IMR-90 (cell line): Measurements from ENCODE around the gene C3orf22. TPM values are rescaled to one million over a fixed set of nuclear protein-coding genes. Genes with fewer than 3 reads are reported as not detected.

ENCODE experiments used
- ATAC-seq: fragments of 200-7000 bp; cut with Tn5 transposase; 2 replicates; pipeline ENCODE4 v1.9.1; 2020; ENCODE audit warnings: low read depth, mild to moderate bottlenecking, moderate library complexity
- BruUV-seq: library from RNA; stranded (reverse); fragments of 400-500 nt; replicated peaks from 2 replicates; lab custom pipeline; 2021; lab: Mats Ljungman, UMichigan
- CTCF ChIA-PET: fragments of 300-600 bp; formaldehyde crosslinking; extraction: SDS; loops from one replicate; lab custom pipeline; 2021; ENCODE audit warnings: antibody characterized with exemption; lab: Yijun Ruan, JAX
- POLR2A ChIA-PET: fragments of 300-600 bp; sonication (Branson Sonifier 250); formaldehyde crosslinking; loops from one replicate; lab custom pipeline; 2022; ENCODE audit warnings: antibody characterized with exemption; ENCODE audit not compliant: unreplicated experiment; lab: Charles Lee
- DNase-seq: peaks from one replicate; pipeline ENCODE4 v3.0.0; 2013
- H2AFZ ChIP-seq: replicated peaks from 2 replicates; pipeline ENCODE3; 2013; ENCODE audit warnings: low read length, mild to moderate bottlenecking; ENCODE audit not compliant: poor library complexity
- H2AK5ac ChIP-seq: 2 replicates; pipeline ENCODE4 v1.6.1; 2013; ENCODE audit warnings: low read depth, low read length, inconsistent platforms
- H2AK9ac ChIP-seq: replicated peaks from 2 replicates; pipeline ENCODE3; 2013; ENCODE audit warnings: mild to moderate bottlenecking, low read depth, low read length, moderate library complexity; ENCODE audit not compliant: poor library complexity
- H2BK120ac ChIP-seq: 2 replicates; pipeline ENCODE4 v1.6.1; 2013; ENCODE audit warnings: low read depth, low read length, inconsistent platforms
- H2BK15ac ChIP-seq: 3 replicates; pipeline ENCODE4 v1.6.1; 2013; ENCODE audit warnings: low read depth, low read length, inconsistent platforms
- H2BK20ac ChIP-seq: 2 replicates; pipeline ENCODE4 v1.6.1; 2013; ENCODE audit warnings: low read depth, mild to moderate bottlenecking, inconsistent platforms, low read length, moderate library complexity
- H2BK5ac ChIP-seq: 2 replicates; pipeline ENCODE4 v1.6.1; 2013; ENCODE audit warnings: mild to moderate bottlenecking, low read depth, low read length, inconsistent platforms; ENCODE audit not compliant: poor library complexity, severe bottlenecking
- H3K14ac ChIP-seq: replicated peaks from 2 replicates; pipeline ENCODE4 v1.6.1; 2013; ENCODE audit warnings: low read depth, low read length, inconsistent platforms
- H3K18ac ChIP-seq: 2 replicates; pipeline ENCODE4 v1.6.1; 2013; ENCODE audit warnings: low read depth, low read length, control low read depth
- H3K23ac ChIP-seq: 2 replicates; pipeline ENCODE4 v1.6.1; 2013; ENCODE audit warnings: low read depth, low read length, inconsistent platforms
- H3K27ac ChIP-seq: 2 replicates; pipeline ENCODE4 v1.5.1; 2013; ENCODE audit warnings: mild to moderate bottlenecking, control low read depth, low read length; ENCODE audit not compliant: insufficient read depth
- H3K27me3 ChIP-seq: 2 replicates; pipeline ENCODE4 v1.6.1; 2013; ENCODE audit warnings: low read length; ENCODE audit not compliant: control insufficient read depth, insufficient read depth
- H3K36me3 ChIP-seq: 2 replicates; pipeline ENCODE4 v1.6.1; 2013; ENCODE audit warnings: low read length, mixed read lengths; ENCODE audit not compliant: control insufficient read depth, insufficient read depth
- H3K4ac ChIP-seq: 2 replicates; pipeline ENCODE4 v1.6.1; 2013; ENCODE audit warnings: low read depth, low read length, inconsistent platforms
- H3K4me1 ChIP-seq: 2 replicates; pipeline ENCODE4 v1.6.1; 2013; ENCODE audit warnings: low read length, mixed read lengths; ENCODE audit not compliant: control insufficient read depth, insufficient read depth
- H3K4me2 ChIP-seq: 2 replicates; pipeline ENCODE4 v1.6.1; 2013; ENCODE audit warnings: low read depth, mild to moderate bottlenecking, control low read depth, low read length, moderate library complexity
- H3K4me3 ChIP-seq: 2 replicates; pipeline ENCODE4 v1.5.1; 2013; ENCODE audit warnings: low read depth, mild to moderate bottlenecking, control low read depth, low read length, moderate library complexity; ENCODE audit not compliant: insufficient read depth
- H3K56ac ChIP-seq: 2 replicates; pipeline ENCODE4 v1.6.1; 2013; ENCODE audit warnings: low read length, inconsistent platforms; ENCODE audit not compliant: insufficient read depth; ENCODE audit errors: extremely low read depth
- H3K79me1 ChIP-seq, 2 experiments: 2 replicates each; pipeline ENCODE4 v1.6.1; 2013; ENCODE audit warnings: low read length in 2 of 2, inconsistent platforms in 1 of 2, low read depth in 1 of 2
- H3K9ac ChIP-seq: 2 replicates; pipeline ENCODE4 v1.6.1; 2013; ENCODE audit warnings: low read depth, low read length, control low read depth
- H3K9me1 ChIP-seq: 2 replicates; pipeline ENCODE4 v1.6.1; 2013; ENCODE audit warnings: low read length, inconsistent platforms; ENCODE audit not compliant: insufficient read depth
- H3K9me3 ChIP-seq: 2 replicates; pipeline ENCODE4 v1.6.1; 2013; ENCODE audit warnings: low read length; ENCODE audit not compliant: control insufficient read depth, insufficient read depth
- H4K20me1 ChIP-seq: 2 replicates; pipeline ENCODE4 v1.6.1; 2013; ENCODE audit warnings: low read length, inconsistent platforms; ENCODE audit not compliant: insufficient read depth
- H4K5ac ChIP-seq: 2 replicates; pipeline ENCODE4 v1.6.1; 2013; ENCODE audit warnings: mild to moderate bottlenecking, low read depth, low read length, control low read depth
- H4K8ac ChIP-seq, 2 experiments: 2 replicates each; pipeline ENCODE4 v1.6.1; 2013; ENCODE audit warnings: low read depth in 2 of 2, low read length in 2 of 2, control low read depth in 1 of 2, inconsistent platforms in 1 of 2
- H4K91ac ChIP-seq: 2 replicates; pipeline ENCODE4 v1.6.1; 2013; ENCODE audit warnings: low read depth, low read length, inconsistent platforms; ENCODE audit not compliant: insufficient read depth
- BHLHE40 ChIP-seq: fragments of 150-350 bp; IDR thresholded peaks from 2 replicates; pipeline ENCODE4 v1.6.1; 2016; ENCODE audit warnings: mild to moderate bottlenecking, low read depth, low read length
- CEBPB ChIP-seq: IDR thresholded peaks from 2 replicates; pipeline ENCODE4 v1.6.1; 2012; ENCODE audit warnings: low read depth, low read length, improper control_type of control experiment
- CHD1 ChIP-seq: IDR thresholded peaks from 2 replicates; pipeline ENCODE4 v1.6.1; 2012; ENCODE audit warnings: low read depth, low read length, improper control_type of control experiment
- CTCF ChIP-seq: conservative IDR thresholded peaks from 2 replicates; pipeline ENCODE4 v1.5.1; 2012; ENCODE audit warnings: mild to moderate bottlenecking, low read depth, low read length, improper control_type of control experiment
- FOS ChIP-seq: fragments of 150-350 bp; IDR thresholded peaks from 2 replicates; pipeline ENCODE4 v1.6.1; 2016; ENCODE audit warnings: low read depth, low read length
- MAFK ChIP-seq: IDR thresholded peaks from 2 replicates; pipeline ENCODE4 v1.6.1; 2012; ENCODE audit warnings: low read depth, low read length, improper control_type of control experiment
- MAZ ChIP-seq: IDR thresholded peaks from 2 replicates; pipeline ENCODE4 v1.6.1; 2012; ENCODE audit warnings: low read depth, mild to moderate bottlenecking, low read length, improper control_type of control experiment, moderate library complexity, borderline replicate concordance
- MXI1 ChIP-seq: IDR thresholded peaks from 2 replicates; pipeline ENCODE4 v1.6.1; 2012; ENCODE audit warnings: low read depth, mild to moderate bottlenecking, low read length, moderate library complexity, borderline replicate concordance
- NFE2L2 ChIP-seq: fragments of 150-350 bp; IDR thresholded peaks from 2 replicates; pipeline ENCODE4 v1.6.1; 2016; ENCODE audit warnings: low read depth, mild to moderate bottlenecking, low read length
- POLR2A ChIP-seq: IDR thresholded peaks from 2 replicates; pipeline ENCODE4 v1.6.1; 2012; ENCODE audit warnings: mild to moderate bottlenecking, low read depth, low read length
- RAD21 ChIP-seq: IDR thresholded peaks from 2 replicates; pipeline ENCODE4 v1.6.1; 2012; ENCODE audit warnings: low read length, improper control_type of control experiment
- RCOR1 ChIP-seq: IDR thresholded peaks from 2 replicates; pipeline ENCODE4 v1.6.1; 2012; ENCODE audit warnings: mild to moderate bottlenecking, low read length, improper control_type of control experiment; ENCODE audit not compliant: insufficient replicate concordance
- RFX5 ChIP-seq: IDR thresholded peaks from 2 replicates; pipeline ENCODE4 v1.8.0; 2012; ENCODE audit warnings: low read depth, mild to moderate bottlenecking, low read length, moderate library complexity
- SMC3 ChIP-seq: fragments of 150-350 bp; IDR thresholded peaks from 2 replicates; pipeline ENCODE4 v1.6.1; 2016; ENCODE audit warnings: low read depth, mild to moderate bottlenecking, antibody characterized with exemption, low read length, moderate library complexity
- USF2 ChIP-seq: fragments of 150-350 bp; IDR thresholded peaks from 2 replicates; pipeline ENCODE4 v1.6.1; 2017; ENCODE audit warnings: mild to moderate bottlenecking, antibody characterized with exemption, low read length, low read depth
- WGBS, 2 experiments: methylation state at CpG; one replicate each; pipeline versions ENCODE4 v1.1.5 to v1.1.7; 2013; ENCODE audit warnings: missing lambda C conversion rate in 2 of 2; ENCODE audit not compliant: insufficient read length in 1 of 2; ENCODE audit errors: extremely low coverage in 2 of 2; 5-methylcytosine and 5-hydroxymethylcytosine counted together
- dilution Hi-C: fragments of 300-500 bp; cut with HindIII; formaldehyde crosslinking; loops from one replicate; pipeline ENCODE4 v1.14.3; 2018; ENCODE audit warnings: low sequenced_read_pairs; ENCODE audit not compliant: unreplicated experiment
- in situ Hi-C: fragments of 300-500 bp; cut with MboI; formaldehyde crosslinking; loops from 3 replicates; pipeline ENCODE4 v1.14.3; 2019; ENCODE audit warnings: low sequenced_read_pairs, inconsistent platforms, mixed read lengths
- intact Hi-C: fragments of 100-400 bp; cut with micrococcal nuclease; formaldehyde crosslinking; loops from 2 replicates; pipeline ENCODE4 v1.10.0; 2022
- polyA plus RNA-seq, 3 experiments: library from polyadenylated mRNA; depleted of rRNA; stranded (reverse); fragments of >200 nt; gene quantifications; 2 replicates each; pipeline ENCODE4 v1.2.3, GENCODE V29; 2012; ENCODE audit warnings: low replicate concordance in 1 of 3
- total RNA-seq: library from RNA; depleted of rRNA; stranded (reverse); fragments of >200 nt; gene quantifications from 2 replicates; pipeline ENCODE4 v1.2.3, GENCODE V29; 2012

C3orf22 gene
- total and polyA plus RNA-seq, 2 of the 4 experiments (the other 2 are of a cell fraction), result not detected

DNA sequence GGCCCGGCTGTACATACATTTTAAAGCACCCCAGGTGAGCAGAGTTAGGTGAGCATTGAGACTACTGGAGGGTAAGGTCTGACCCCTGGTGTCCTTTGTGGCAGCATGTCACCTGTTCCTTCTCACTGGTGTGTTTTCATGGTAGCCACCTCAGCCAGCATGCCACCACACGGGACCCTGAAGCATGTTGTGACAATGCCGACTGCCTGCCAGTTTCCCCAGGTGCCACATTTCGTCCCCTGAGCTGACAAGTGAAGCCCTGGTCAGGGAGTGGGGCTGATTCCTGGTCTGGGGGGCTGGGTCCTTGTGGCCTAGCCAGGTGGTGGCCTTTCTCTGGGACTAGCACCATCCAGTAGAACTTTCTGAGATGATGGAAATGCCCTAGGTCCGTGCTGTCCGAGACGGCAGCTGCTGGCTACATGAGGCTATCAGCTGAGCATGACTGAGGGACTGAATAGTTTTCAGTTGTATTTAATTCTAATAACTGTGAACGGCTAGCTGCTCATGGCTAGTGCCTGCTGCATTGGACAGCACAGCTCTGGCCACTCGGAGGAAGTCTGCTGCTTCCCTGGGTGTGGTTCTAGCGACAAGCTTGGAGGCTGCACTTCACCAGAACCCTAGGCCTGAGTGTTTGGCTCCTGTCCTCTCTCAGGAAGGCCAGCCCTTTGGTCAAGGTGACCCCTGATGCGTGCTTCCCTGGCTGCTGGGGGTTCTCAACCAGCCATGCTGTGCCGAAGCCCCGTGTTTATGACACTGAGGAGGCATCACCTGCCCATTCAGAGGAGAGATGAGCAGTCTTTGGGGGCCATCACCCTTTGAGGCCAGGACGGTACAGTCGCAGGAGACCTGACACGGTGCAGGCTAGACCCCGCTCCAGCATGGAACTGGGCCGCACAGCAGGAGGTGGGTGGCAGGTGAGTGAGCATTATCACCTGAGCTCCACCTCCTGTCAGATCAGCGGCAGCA lies 3.9 kb downstream of the C3orf22 start:
- H4K91ac ChIP-seq, result no peak overlapping the region
- H3K9ac ChIP-seq, result no peak overlapping the region
- H3K79me1 ChIP-seq, result no peaks in the 10 kb centered on the region
- no peak overlapping the region for H3K4me2 ChIP-seq
- POLR2A ChIA-PET, result no interaction called here
- CTCF ChIA-PET, result interaction anchor here (0.9 kb wide), 1 partner anchor 901 kb away, joined by 3 read pairs; no protein-coding TSS in a partner anchor
- intact Hi-C loops, result no loop called here
- H3K23ac ChIP-seq, result no peak overlapping the region
- H2BK15ac ChIP-seq, result no peak overlapping the region
- H3K9me1 ChIP-seq, result no peaks in the 10 kb centered on the region
- H2BK20ac ChIP-seq, result no peak overlapping the region
- whole genome bisulfite sequencing, 2 experiments, result 81% methylated on average over 9 of the region's 19 CpGs; no CpG with 5 or more reads in 1 of the 2 experiments
- no peak overlapping the region for H2BK120ac ChIP-seq
- no peak overlapping the region for H2AFZ ChIP-seq
- no peak overlapping the region for H3K4me3 ChIP-seq
- in situ Hi-C loops, result no loop called here
- H3K4ac ChIP-seq, result no peak overlapping the region
- BruUV-seq, result no TSS peak
- no peak overlapping the region for H2AK5ac ChIP-seq
- dilution Hi-C loops, result no loop called here
- DNase-seq (no peak), ATAC-seq (no peak)
- H3K9me3 ChIP-seq, result no peaks in the 10 kb centered on the region
- TF ChIP-seq RAD21, result no peak
- no peak for TF ChIP-seq USF2
- no peak for TF ChIP-seq SMC3
- TF ChIP-seq CTCF, result no peak
- no peak for TF ChIP-seq FOS
- TF ChIP-seq NFE2L2, result no peak
- no peak for TF ChIP-seq MAZ
- no peak for TF ChIP-seq POLR2A
- TF ChIP-seq RFX5, result no peak
- no peak for TF ChIP-seq BHLHE40
- TF ChIP-seq CHD1, result no peak
- TF ChIP-seq CEBPB, result no peak
- TF ChIP-seq RCOR1, result no peak
- no peak for TF ChIP-seq MXI1
- TF ChIP-seq MAFK, result no peak
- no peak overlapping the region for H4K8ac ChIP-seq
- H4K20me1 ChIP-seq, result no peaks in the 10 kb centered on the region
- H3K18ac ChIP-seq, result no peak overlapping the region
- H3K56ac ChIP-seq, result no peak overlapping the region
- H2BK5ac ChIP-seq, result no peak overlapping the region
- H3K27me3 ChIP-seq, result peaks cover 19% of the 10 kb centered on the region; the same call in 1 of the 2 replicates
- H3K27ac ChIP-seq, result no peak overlapping the region
- H3K36me3 ChIP-seq, result no peaks in the 10 kb centered on the region
- H3K4me1 ChIP-seq, result no peaks in the 10 kb centered on the region
- H4K5ac ChIP-seq, result no peak overlapping the region
- H3K14ac ChIP-seq, result no peak overlapping the region
- no peak overlapping the region for H2AK9ac ChIP-seq
